ENCODE results near the gene ANGPTL8. TPM values are rescaled to one million over a fixed set of nuclear protein-coding genes. Genes with fewer than 3 reads are reported as not detected.

ANGPTL8 gene
- total and polyA plus RNA-seq, 8 donors = 0.38 to 2.2 (median 1.4) TPM; not detected in 4

DNA sequence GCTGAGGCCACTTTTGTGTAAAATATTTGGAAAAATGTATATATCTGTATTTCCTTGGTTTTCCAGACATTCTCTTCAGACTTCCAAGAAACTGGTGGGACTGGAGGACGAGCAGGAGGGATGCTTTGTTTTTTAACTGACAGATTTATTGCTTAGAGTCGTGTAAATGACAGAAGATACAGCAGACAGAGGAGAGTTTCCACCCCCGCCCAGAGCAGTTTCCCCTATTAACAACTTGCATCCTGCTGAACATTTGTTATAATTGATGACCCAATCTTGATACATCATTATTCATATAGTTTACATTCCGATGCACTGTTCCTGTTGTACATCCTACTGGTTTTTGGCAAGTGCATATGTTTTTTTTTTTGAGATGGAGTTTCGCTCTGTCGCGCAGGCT is 30.0 kb downstream of the ANGPTL8 start:
- no peak for ATAC-seq
- 51 to 67% methylated on average over 7 of the region's 7 CpGs for WGBS, 2 donors
- H3K4me3 ChIP-seq = no peak overlapping the region
- FAIRE-seq = no peak
- H3K27ac ChIP-seq = no peak overlapping the region
- peaks cover 0 to 12% (median 0%) of the 10 kb centered on the region in 3 donors for H3K4me1 ChIP-seq
- no peaks in the 10 kb centered on the region for H3K9me3 ChIP-seq
- H3K27me3 ChIP-seq = no peaks in the 10 kb centered on the region
- TF ChIP-seq, protein P1, sequence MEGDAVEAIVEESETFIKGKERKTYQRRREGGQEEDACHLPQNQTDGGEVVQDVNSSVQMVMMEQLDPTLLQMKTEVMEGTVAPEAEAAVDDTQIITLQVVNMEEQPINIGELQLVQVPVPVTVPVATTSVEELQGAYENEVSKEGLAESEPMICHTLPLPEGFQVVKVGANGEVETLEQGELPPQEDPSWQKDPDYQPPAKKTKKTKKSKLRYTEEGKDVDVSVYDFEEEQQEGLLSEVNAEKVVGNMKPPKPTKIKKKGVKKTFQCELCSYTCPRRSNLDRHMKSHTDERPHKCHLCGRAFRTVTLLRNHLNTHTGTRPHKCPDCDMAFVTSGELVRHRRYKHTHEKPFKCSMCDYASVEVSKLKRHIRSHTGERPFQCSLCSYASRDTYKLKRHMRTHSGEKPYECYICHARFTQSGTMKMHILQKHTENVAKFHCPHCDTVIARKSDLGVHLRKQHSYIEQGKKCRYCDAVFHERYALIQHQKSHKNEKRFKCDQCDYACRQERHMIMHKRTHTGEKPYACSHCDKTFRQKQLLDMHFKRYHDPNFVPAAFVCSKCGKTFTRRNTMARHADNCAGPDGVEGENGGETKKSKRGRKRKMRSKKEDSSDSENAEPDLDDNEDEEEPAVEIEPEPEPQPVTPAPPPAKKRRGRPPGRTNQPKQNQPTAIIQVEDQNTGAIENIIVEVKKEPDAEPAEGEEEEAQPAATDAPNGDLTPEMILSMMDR (IDR thresholded peaks at IDR 0.05) = no peak
- intact Hi-C loops (cut with DNase I) = no loop called here
- H3K36me3 ChIP-seq = no peaks in the 10 kb centered on the region
- no peak for DNase-seq

DNA sequence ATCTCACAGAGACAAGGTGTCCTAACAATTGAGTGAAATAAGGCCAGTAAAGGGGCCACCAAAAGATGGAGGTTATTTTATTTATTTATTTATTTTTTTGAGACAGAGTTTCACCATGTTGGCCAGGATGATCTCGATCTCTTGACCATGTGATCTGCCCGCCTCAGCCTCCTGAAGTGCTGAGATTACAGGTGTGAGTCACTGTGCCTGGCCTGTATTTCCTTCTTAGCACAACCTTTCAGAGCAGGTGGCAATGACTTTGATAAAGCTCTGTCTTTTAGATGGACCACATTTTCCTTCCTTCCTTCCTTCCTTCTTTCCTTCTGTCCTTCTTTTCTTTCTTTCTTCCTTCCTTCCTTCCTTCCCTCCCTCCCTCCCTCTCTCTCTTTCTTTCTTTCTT is 33.9 kb downstream of the ANGPTL8 start:
- TF ChIP-seq, protein P1 (IDR thresholded peaks at IDR 0.05) = no peak
- ATAC-seq (no peak), DNase-seq (no peak), FAIRE-seq (no peak)
- WGBS, 2 donors = 72 to 74% methylated on average over 2 of the region's 2 CpGs
- no peak overlapping the region for H3K4me3 ChIP-seq
- no peaks in the 10 kb centered on the region for H3K27me3 ChIP-seq
- intact Hi-C loops (cut with DNase I) = no loop called here
- no peaks in the 10 kb centered on the region for H3K36me3 ChIP-seq
- no peaks in the 10 kb centered on the region for H3K4me1 ChIP-seq
- no peaks in the 10 kb centered on the region for H3K9me3 ChIP-seq
- H3K27ac ChIP-seq = no peak overlapping the region

DNA sequence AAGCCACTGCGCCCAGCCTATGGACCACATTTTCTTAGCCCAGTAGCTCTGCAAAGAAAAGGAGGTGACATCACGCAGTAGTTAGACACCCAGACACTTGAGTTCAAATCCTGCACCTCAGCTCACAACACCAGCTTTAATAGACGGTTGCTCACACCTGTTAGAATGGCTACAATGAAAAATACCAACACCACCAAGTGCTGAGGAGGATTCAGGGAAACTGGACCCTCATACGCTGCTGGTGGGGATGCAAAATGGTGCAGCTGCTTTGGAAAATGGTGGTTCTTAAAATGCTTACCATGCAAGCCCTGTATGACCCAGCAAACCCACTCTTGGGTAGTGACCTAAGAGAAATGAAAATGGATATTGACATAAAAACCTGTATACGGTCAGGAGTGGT is 34.6 kb downstream of the ANGPTL8 start:
- no peaks in the 10 kb centered on the region for H3K9me3 ChIP-seq

DNA sequence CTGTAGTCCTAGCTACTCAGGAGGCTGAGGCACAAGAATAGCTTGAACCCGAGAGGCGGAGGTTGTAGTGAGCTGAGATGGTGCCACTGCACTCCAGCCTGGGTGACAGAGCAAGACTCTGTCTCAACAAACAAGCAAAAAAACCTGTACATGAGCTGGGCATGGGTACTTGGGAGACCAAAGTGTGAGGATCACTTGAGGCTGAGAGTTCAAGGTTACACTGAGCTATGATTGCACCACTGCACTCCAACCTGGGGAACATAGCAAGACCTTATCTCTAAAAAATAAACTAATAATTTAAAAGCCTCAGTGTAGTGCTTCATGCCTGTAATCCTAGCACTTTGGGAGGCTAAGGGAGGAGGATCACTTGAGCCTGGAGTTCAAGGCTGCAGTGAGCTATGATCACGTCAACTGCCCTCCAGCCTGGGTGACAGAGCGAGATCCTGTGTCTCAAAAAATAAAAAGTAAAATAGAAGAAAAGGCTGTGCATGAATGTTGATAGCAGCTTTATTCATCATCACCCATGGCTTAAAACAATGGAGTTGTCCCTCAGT is 35.2 kb downstream of the ANGPTL8 start:
- Histone ChIP-seq H3K27me3 (no peaks in the 10 kb centered on the region), H3K4me3 (no peak overlapping the region), H3K36me3 (no peaks in the 10 kb centered on the region), H3K9me3 (no peaks in the 10 kb centered on the region), H3K27ac (no peak overlapping the region), H3K4me1 (no peaks in the 10 kb centered on the region)
- FAIRE-seq = no peak
- ATAC-seq = no peak
- DNase-seq = no peak
- intact Hi-C loops (cut with DNase I) = no loop called here
- WGBS, 2 donors = 70 to 71% methylated on average over 4 of the region's 4 CpGs
- TF ChIP-seq, protein P1 (IDR thresholded peaks at IDR 0.05) = no peak

More for the DNA sequence above, 34.6 kb downstream of the ANGPTL8 start:
- Histone ChIP-seq H3K36me3 (no peaks in the 10 kb centered on the region), H3K27ac (no peak overlapping the region), H3K4me3 (no peak overlapping the region), H3K4me1 (no peaks in the 10 kb centered on the region), H3K27me3 (no peaks in the 10 kb centered on the region)
- 69 to 88% methylated on average over 5 of the region's 5 CpGs for WGBS, 2 donors
- intact Hi-C loops (cut with DNase I) = no loop called here
- no peak for ATAC-seq
- no peak for FAIRE-seq
- no peak for DNase-seq
- TF ChIP-seq, protein P1 (IDR thresholded peaks at IDR 0.05) = no peak

DNA sequence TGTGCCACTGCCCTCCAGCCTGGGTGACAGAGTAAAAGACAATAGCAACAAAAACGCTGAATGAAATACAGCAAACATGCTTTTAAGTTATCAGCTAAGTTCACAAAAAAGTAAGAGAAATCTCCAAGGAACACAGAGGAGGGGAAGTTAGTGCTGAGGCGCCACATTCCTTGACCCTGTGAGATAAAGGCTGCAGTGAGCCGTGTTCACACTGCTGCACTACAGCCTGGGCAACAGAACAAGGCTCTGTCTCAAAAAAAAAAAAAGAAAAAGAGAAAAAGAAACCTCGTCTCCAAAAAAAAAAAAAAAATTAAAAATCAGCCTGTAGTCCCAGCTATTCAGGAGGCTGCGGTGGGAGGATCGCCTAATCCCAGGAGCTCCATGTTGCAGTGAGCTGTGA is 39.3 kb downstream of the ANGPTL8 start:
- Histone ChIP-seq H3K4me3 (no peak overlapping the region), H3K27ac (no peak overlapping the region), H3K9me3 (no peaks in the 10 kb centered on the region), H3K4me1 (no peaks in the 10 kb centered on the region), H3K36me3 (no peaks in the 10 kb centered on the region), H3K27me3 (no peaks in the 10 kb centered on the region)
- 40 to 42% methylated on average over 6 of the region's 6 CpGs for WGBS, 2 donors
- TF ChIP-seq, protein P1 (IDR thresholded peaks at IDR 0.05) = no peak
- no peak for DNase-seq
- intact Hi-C loops (cut with DNase I) = no loop called here
- ATAC-seq = no peak
- no peak for FAIRE-seq
